Activated T-cell treated with anti-CD3 and anti-CD28 coated beads, Interleukin-2, amount 50 U/mL, for 72 hours (primary cell): Measurements from ENCODE around the gene FAM168A. TPM values are rescaled to one million over a fixed set of nuclear protein-coding genes. Genes with fewer than 3 reads are reported as not detected.

Experiments
- ATAC-seq, 2 donors: fragments of 150-1000 bp; cut with Tn5 transposase; replicated peaks in 1 of 2; 2 replicates each; pipeline ENCODE4 v1.10.0; 2021; ENCODE audit warnings: moderate library complexity in 2 of 2, mild to moderate bottlenecking in 1 of 2
- DNase-seq, 2 donors: peaks; one replicate each; pipeline ENCODE4 v3.0.0; 2021 to 2022; ENCODE audit warnings: mixed read lengths in 1 of 2
- H3K27ac Mint-ChIP-seq: one replicate; pipeline ENCODE4 v1.8.0; 2022; ENCODE audit warnings: mild to moderate bottlenecking, moderate library complexity, mixed read lengths
- H3K27me3 Mint-ChIP-seq: one replicate; pipeline ENCODE4 v1.8.0; 2022; ENCODE audit warnings: low read depth, mixed read lengths
- H3K36me3 Mint-ChIP-seq, 2 donors: one replicate each; pipeline ENCODE4 v1.8.0; 2022; ENCODE audit warnings: mixed read lengths in 2 of 2, mild to moderate bottlenecking in 1 of 2; ENCODE audit not compliant: insufficient read depth in 2 of 2
- H3K4me1 Mint-ChIP-seq: one replicate; pipeline ENCODE4 v1.8.0; 2022; ENCODE audit warnings: low read depth, mixed read lengths
- H3K4me3 Mint-ChIP-seq, 2 donors: one replicate each; pipeline ENCODE4 v1.8.0; 2022; ENCODE audit warnings: mild to moderate bottlenecking in 2 of 2, mixed read lengths in 2 of 2, moderate library complexity in 2 of 2
- H3K9me3 Mint-ChIP-seq, 2 donors: one replicate each; pipeline ENCODE4 v1.8.0; 2022; ENCODE audit warnings: mixed read lengths in 2 of 2
- total RNA-seq, 2 donors: library from RNA; stranded (reverse); gene quantifications; one replicate each; pipeline ENCODE4 v1.2.3, GENCODE V29; 2022

FAM168A gene
- total RNA-seq, 2 donors from 2014 or later: 21.5 to 23.5 TPM

GRCh38 chr11:73414977-73415651 lies 182.8 kb downstream of the FAM168A start:
- no peaks in the 10 kb centered on the region for H3K9me3 Mint-ChIP-seq
- H3K4me3 Mint-ChIP-seq: no peak overlapping the region
- DNase-seq (no peak), ATAC-seq (peak in 1 of 2 donors; percentile 62)
- no peak overlapping the region for H3K27ac Mint-ChIP-seq
- no peaks in the 10 kb centered on the region for H3K27me3 Mint-ChIP-seq
- H3K36me3 Mint-ChIP-seq: no peaks in the 10 kb centered on the region
- H3K4me1 Mint-ChIP-seq: peaks cover 9% of the 10 kb centered on the region

GRCh38 chr11:73413256-73413655 lies 184.7 kb downstream of the FAM168A start:
- Mint-ChIP-seq H3K4me1 (peaks cover 9% of the 10 kb centered on the region), H3K27me3 (no peaks in the 10 kb centered on the region), H3K4me3 (no peak overlapping the region), H3K36me3 (peaks cover 3 to 4% of the 10 kb centered on the region in 2 donors), H3K27ac (peak overlapping the region; percentile 32), H3K9me3 (no peaks in the 10 kb centered on the region)
- DNase-seq (no peak), ATAC-seq (no peak)

- Mint-ChIP-seq H3K27me3 (no peaks in the 10 kb centered on the region), H3K4me1 (peaks cover 9% of the 10 kb centered on the region), H3K36me3 (peaks cover 3 to 7% of the 10 kb centered on the region in 2 donors), H3K9me3 (no peaks in the 10 kb centered on the region), H3K4me3 (no peak overlapping the region), H3K27ac (no peak overlapping the region)
- DNase-seq (no peak), ATAC-seq (no peak)
Observed at GRCh38 chr11:73412308-73412707, 185.6 kb downstream of the FAM168A start.

GRCh38 chr11:73411031-73411430 lies 186.9 kb downstream of the FAM168A start:
- DNase-seq (no peak), ATAC-seq (no peak)
- Mint-ChIP-seq H3K4me1 (no peaks in the 10 kb centered on the region), H3K9me3 (no peaks in the 10 kb centered on the region), H3K27ac (no peak overlapping the region), H3K27me3 (no peaks in the 10 kb centered on the region), H3K4me3 (no peak overlapping the region), H3K36me3 (peaks cover 3 to 7% of the 10 kb centered on the region in 2 donors)

- Mint-ChIP-seq H3K9me3 (no peaks in the 10 kb centered on the region), H3K27ac (no peak overlapping the region), H3K36me3 (peaks cover 3 to 7% of the 10 kb centered on the region in 2 donors), H3K27me3 (no peaks in the 10 kb centered on the region), H3K4me1 (no peaks in the 10 kb centered on the region), H3K4me3 (no peak overlapping the region)
- ATAC-seq: no peak
- DNase-seq: no peak
Observed at GRCh38 chr11:73410627-73411026, 187.3 kb downstream of the FAM168A start.

- H3K27me3 Mint-ChIP-seq: no peaks in the 10 kb centered on the region
- H3K4me3 Mint-ChIP-seq: no peak overlapping the region
- H3K4me1 Mint-ChIP-seq: no peaks in the 10 kb centered on the region
- H3K36me3 Mint-ChIP-seq: peaks cover 3 to 7% of the 10 kb centered on the region in 2 donors
- ATAC-seq: no peak
- DNase-seq: no peak
- H3K27ac Mint-ChIP-seq: no peak overlapping the region
- no peaks in the 10 kb centered on the region for H3K9me3 Mint-ChIP-seq
Observed at GRCh38 chr11:73409431-73409830, 188.5 kb downstream of the FAM168A start.

- no peak overlapping the region for H3K27ac Mint-ChIP-seq
- H3K4me1 Mint-ChIP-seq: no peaks in the 10 kb centered on the region
- H3K9me3 Mint-ChIP-seq: no peaks in the 10 kb centered on the region
Observed at GRCh38 chr11:73406619-73407018, 191.3 kb downstream of the FAM168A start.

GRCh38 chr11:73406131-73406530 lies 191.8 kb downstream of the FAM168A start:
- Mint-ChIP-seq H3K4me3 (no peak overlapping the region), H3K36me3 (peaks cover 3 to 7% of the 10 kb centered on the region in 2 donors), H3K27me3 (no peaks in the 10 kb centered on the region), H3K9me3 (no peaks in the 10 kb centered on the region), H3K27ac (no peak overlapping the region), H3K4me1 (no peaks in the 10 kb centered on the region)
- DNase-seq (no peak), ATAC-seq (no peak)

More at GRCh38 chr11:73406619-73407018, 191.3 kb downstream of the FAM168A start:
- Mint-ChIP-seq H3K4me3 (no peak overlapping the region), H3K27me3 (no peaks in the 10 kb centered on the region), H3K36me3 (peaks cover 3 to 7% of the 10 kb centered on the region in 2 donors)
- ATAC-seq (no peak), DNase-seq (no peak)

GRCh38 chr11:73405146-73405510 lies 192.8 kb downstream of the FAM168A start:
- peaks cover 3 to 7% of the 10 kb centered on the region in 2 donors for H3K36me3 Mint-ChIP-seq
- no peaks in the 10 kb centered on the region for H3K4me1 Mint-ChIP-seq
- ATAC-seq: no peak
- no peaks in the 10 kb centered on the region for H3K9me3 Mint-ChIP-seq
- DNase-seq: no peak
- no peak overlapping the region for H3K4me3 Mint-ChIP-seq
- H3K27ac Mint-ChIP-seq: no peak overlapping the region
- no peaks in the 10 kb centered on the region for H3K27me3 Mint-ChIP-seq

- Mint-ChIP-seq H3K36me3 (peaks cover 3 to 7% of the 10 kb centered on the region in 2 donors), H3K27ac (no peak overlapping the region), H3K9me3 (no peaks in the 10 kb centered on the region)
Observed at GRCh38 chr11:73404506-73405145, 193.3 kb downstream of the FAM168A start.

GRCh38 chr11:73404048-73404447 lies 193.9 kb downstream of the FAM168A start:
- Mint-ChIP-seq H3K27ac (no peak overlapping the region), H3K27me3 (no peaks in the 10 kb centered on the region), H3K36me3 (peaks cover 3 to 6% of the 10 kb centered on the region in 2 donors), H3K4me1 (no peaks in the 10 kb centered on the region), H3K4me3 (no peak overlapping the region), H3K9me3 (no peaks in the 10 kb centered on the region)
- DNase-seq (no peak), ATAC-seq (no peak)

More at GRCh38 chr11:73404506-73405145, 193.3 kb downstream of the FAM168A start:
- Mint-ChIP-seq H3K27me3 (no peaks in the 10 kb centered on the region), H3K4me3 (no peak overlapping the region), H3K4me1 (no peaks in the 10 kb centered on the region)
- DNase-seq (no peak), ATAC-seq (no peak)

- H3K27ac Mint-ChIP-seq: peak overlapping the region; percentile 31
- H3K27me3 Mint-ChIP-seq: no peaks in the 10 kb centered on the region
- no peaks in the 10 kb centered on the region for H3K4me1 Mint-ChIP-seq
- DNase-seq (no peak), ATAC-seq (no peak)
- no peak overlapping the region for H3K4me3 Mint-ChIP-seq
- peaks cover 0 to 3% of the 10 kb centered on the region in 2 donors for H3K36me3 Mint-ChIP-seq
- no peaks in the 10 kb centered on the region for H3K9me3 Mint-ChIP-seq
Observed at GRCh38 chr11:73403541-73403940, 194.4 kb downstream of the FAM168A start.

- DNase-seq (no peak), ATAC-seq (peak; percentile 35 to 46)
- Mint-ChIP-seq H3K4me3 (no peak overlapping the region), H3K27ac (peak overlapping the region; percentile 22), H3K9me3 (no peaks in the 10 kb centered on the region), H3K27me3 (no peaks in the 10 kb centered on the region), H3K4me1 (no peaks in the 10 kb centered on the region), H3K36me3 (peaks cover 0 to 1% of the 10 kb centered on the region in 2 donors)
Observed at GRCh38 chr11:73402834-73403185, 195.1 kb downstream of the FAM168A start.
